ENCODE data around the gene KCNH3. TPM values are rescaled to one million over a fixed set of nuclear protein-coding genes. Genes with fewer than 3 reads are reported as not detected.

KCNH3 gene
- total RNA-seq, 2 experiments from 2014 or later: 0.06 to 0.57 TPM

DNA sequence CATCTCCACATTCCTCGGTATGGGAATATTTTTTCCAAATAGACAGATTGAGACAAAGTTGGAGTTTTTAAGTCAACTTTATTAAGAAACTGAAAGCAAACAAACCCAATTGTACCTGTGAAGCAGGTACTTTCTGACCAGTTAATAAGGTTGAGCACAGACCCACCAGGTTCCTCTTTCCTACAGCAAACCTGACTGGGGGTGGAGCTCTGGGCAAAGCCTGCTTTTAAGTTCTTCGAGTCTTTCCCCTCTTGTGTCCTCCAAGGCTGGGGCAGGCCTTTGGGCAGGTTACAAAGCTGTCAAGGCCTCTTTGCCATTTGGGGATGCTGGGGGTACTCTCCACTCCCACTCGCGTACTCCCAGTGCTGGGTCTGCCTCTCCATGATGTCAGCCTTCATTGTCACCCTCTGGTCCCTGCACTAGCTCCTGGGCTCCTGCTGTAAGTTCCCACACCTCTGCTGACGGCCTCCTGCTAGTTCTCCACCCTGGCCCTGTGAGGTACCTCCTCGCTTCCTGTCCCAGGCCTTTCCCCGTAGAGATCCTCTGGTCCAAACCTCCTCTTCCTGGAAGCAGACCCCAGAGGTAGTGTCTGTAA lies 3.2 kb downstream of the KCNH3 start:
- DNase-seq (ENCODE audit: low spot score): peak; percentile 15
- H3K79me2 ChIP-seq (ENCODE audit: insufficient read depth, low read depth, low read length): no peaks in the 10 kb centered on the region
- no peaks in the 10 kb centered on the region for H4K20me1 ChIP-seq (ENCODE audit: insufficient read depth, low read length)
- H3K9me2 ChIP-seq (ENCODE audit: insufficient read depth, low read length): no peaks in the 10 kb centered on the region
- no peaks in the 10 kb centered on the region for H3K9me3 ChIP-seq (ENCODE audit: low read length)
- no peaks in the 10 kb centered on the region for H3K36me3 ChIP-seq (ENCODE audit: insufficient read depth, low read length)
- H2AFZ ChIP-seq (ENCODE audit: low read length): no peak overlapping the region
- intact Hi-C loops (cut with micrococcal nuclease; ENCODE audit: unreplicated experiment): no loop called here
- TF ChIP-seq, protein P1, sequence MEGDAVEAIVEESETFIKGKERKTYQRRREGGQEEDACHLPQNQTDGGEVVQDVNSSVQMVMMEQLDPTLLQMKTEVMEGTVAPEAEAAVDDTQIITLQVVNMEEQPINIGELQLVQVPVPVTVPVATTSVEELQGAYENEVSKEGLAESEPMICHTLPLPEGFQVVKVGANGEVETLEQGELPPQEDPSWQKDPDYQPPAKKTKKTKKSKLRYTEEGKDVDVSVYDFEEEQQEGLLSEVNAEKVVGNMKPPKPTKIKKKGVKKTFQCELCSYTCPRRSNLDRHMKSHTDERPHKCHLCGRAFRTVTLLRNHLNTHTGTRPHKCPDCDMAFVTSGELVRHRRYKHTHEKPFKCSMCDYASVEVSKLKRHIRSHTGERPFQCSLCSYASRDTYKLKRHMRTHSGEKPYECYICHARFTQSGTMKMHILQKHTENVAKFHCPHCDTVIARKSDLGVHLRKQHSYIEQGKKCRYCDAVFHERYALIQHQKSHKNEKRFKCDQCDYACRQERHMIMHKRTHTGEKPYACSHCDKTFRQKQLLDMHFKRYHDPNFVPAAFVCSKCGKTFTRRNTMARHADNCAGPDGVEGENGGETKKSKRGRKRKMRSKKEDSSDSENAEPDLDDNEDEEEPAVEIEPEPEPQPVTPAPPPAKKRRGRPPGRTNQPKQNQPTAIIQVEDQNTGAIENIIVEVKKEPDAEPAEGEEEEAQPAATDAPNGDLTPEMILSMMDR (conservative IDR thresholded peaks at IDR 0.05; ENCODE audit: low read length): no peak
- no peak for TF ChIP-seq EZH2phosphoT487 (IDR thresholded peaks at IDR 0.05; ENCODE audit: borderline replicate concordance, low read depth, low read length)
- H3K4me3 ChIP-seq (ENCODE audit: low read depth, low read length, poor library complexity, severe bottlenecking): no peak overlapping the region
- BruUV-seq (replicated peaks): no TSS peak
- peaks cover 30% of the 10 kb centered on the region for H3K4me1 ChIP-seq (ENCODE audit: insufficient read depth, low read length, poor library complexity, severe bottlenecking)
- CTCF ChIA-PET (ENCODE audit: unreplicated experiment): no interaction called here
- POLR2A ChIA-PET: interaction anchor here (1.0 kb wide), 1 partner anchor 10 kb away, joined by 5 read pairs; no protein-coding TSS in a partner anchor
- no peak overlapping the region for H3K27ac ChIP-seq (ENCODE audit: low read depth, low read length, poor library complexity, severe bottlenecking)
- H3K4me2 ChIP-seq (ENCODE audit: low read length): no peak overlapping the region

DNA sequence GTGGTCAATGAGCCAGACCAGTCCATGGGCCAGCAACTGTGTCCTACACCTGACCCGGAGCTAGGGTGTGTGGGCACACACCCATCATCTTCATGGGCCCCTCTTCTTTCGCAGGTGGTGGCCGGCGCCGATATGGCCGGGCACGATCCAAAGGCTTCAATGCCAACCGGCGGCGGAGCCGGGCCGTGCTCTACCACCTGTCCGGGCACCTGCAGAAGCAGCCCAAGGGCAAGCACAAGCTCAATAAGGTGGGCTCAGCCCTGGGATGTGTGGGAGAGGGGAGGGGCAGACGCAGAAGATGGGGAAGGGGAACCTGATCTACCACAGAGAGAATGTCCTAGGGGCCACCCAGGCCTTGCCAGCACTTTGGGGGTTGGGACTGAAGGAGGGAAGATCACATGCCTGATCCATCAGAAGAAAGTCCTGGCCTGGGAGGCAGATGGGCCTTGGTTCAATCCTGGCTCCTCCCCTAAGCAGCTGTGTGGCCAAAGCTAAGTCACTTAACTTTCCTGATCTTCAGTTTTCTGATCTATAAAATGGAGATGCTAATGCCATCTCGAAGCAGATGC lies 3.8 kb downstream of the KCNH3 start:
- no TSS peak for BruUV-seq (replicated peaks)
- CTCF ChIA-PET (ENCODE audit: unreplicated experiment): no interaction called here
- H3K9me2 ChIP-seq (ENCODE audit: insufficient read depth, low read length): no peaks in the 10 kb centered on the region
- no peak for DNase-seq (ENCODE audit: low spot score)
- H3K36me3 ChIP-seq (ENCODE audit: insufficient read depth, low read length): no peaks in the 10 kb centered on the region
- TF ChIP-seq, protein P1 (conservative IDR thresholded peaks at IDR 0.05; ENCODE audit: low read length): no peak
- no peak for TF ChIP-seq EZH2phosphoT487 (IDR thresholded peaks at IDR 0.05; ENCODE audit: borderline replicate concordance, low read depth, low read length)
- no peaks in the 10 kb centered on the region for H4K20me1 ChIP-seq (ENCODE audit: insufficient read depth, low read length)
- H3K79me2 ChIP-seq (ENCODE audit: insufficient read depth, low read depth, low read length): no peaks in the 10 kb centered on the region
- H3K27ac ChIP-seq (ENCODE audit: low read depth, low read length, poor library complexity, severe bottlenecking): no peak overlapping the region
- H3K4me2 ChIP-seq (ENCODE audit: low read length): no peak overlapping the region
- intact Hi-C loops (cut with micrococcal nuclease; ENCODE audit: unreplicated experiment): no loop called here
- H3K4me1 ChIP-seq (ENCODE audit: insufficient read depth, low read length, poor library complexity, severe bottlenecking): peaks cover 24% of the 10 kb centered on the region
- POLR2A ChIA-PET: interaction anchor here (0.6 to 1.0 kb wide), 3 partner anchors 9 to 11 kb away, joined by 3 to 5 read pairs (median 3); no protein-coding TSS in a partner anchor
- no peaks in the 10 kb centered on the region for H3K9me3 ChIP-seq (ENCODE audit: low read length)
- no peak overlapping the region for H3K4me3 ChIP-seq (ENCODE audit: low read depth, low read length, poor library complexity, severe bottlenecking)
- H2AFZ ChIP-seq (ENCODE audit: low read length): no peak overlapping the region
